A549 treated with GW870086 at 1 μM for 4 hours (cell line): ENCODE data around the gene ADAP2. TPM values are rescaled to one million over a fixed set of nuclear protein-coding genes. Genes with fewer than 3 reads are reported as not detected.

Experiments used
- total RNA-seq: library from RNA; stranded (reverse); fragments of 200-300 nt; extraction: Qiagen RNA extraction; gene quantifications from 5 replicates; pipeline ENCODE4 v1.2.3, GENCODE V29; 2022; ENCODE audit warnings: low read depth

The ADAP2 gene
- 2.6 to 3.7 TPM (median 3.2 TPM) in 5 replicates for total RNA-seq

GRCh38 chr17:30921544-30922196 lies at the start of gene ADAP2:
Gene ADAP2, plus strand, starts transcription at chr17:30921945. Its CDS starts 70 bp downstream, at chr17:30922015.

DNA sequence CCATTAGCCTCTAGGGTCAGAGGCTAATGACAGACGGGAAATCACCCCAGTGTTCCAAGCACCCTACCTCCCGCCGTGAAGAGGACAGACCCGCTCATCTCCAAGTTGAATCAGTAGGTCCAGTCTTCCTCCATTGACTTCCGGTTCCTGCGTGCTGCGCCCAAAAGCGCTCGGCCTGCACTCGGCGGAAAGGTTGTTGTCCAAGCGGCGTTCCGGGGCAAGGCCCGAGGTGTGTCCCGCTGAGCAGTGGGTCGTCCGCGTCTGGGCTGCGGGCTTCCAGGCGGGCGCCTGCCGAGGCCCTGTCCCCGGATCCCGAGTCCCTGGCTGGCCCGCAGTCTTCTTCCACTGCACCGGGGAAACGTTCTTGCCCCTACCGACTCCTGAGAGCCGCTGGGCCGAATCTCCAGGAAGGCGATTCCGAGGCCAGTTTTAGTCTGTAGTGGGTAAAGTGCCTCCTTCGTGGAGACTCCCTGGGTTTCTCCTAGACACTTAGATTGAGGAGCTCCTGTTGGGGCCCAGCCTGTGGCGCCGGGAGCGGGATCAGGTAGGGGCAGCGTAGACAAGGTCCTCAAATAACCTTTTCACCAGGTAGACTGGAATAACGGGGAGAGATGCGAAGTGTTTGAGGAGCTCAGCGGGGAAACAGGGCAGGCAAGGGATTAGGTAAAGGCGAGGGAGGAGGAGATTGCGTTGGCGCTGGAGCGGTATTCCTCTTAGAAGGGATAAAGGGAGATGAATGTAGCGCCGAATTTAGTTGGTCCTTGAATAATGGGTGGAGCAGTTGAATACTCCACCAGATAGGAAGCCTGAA lies 15.4 kb upstream of the ADAP2 start, which contains the start of gene TEFM:
Gene TEFM (minus strand): TSS at position 138 of the 811 bp plus-strand sequence. CDS start 40 bp downstream, at position 98.

GRCh38 chr17:30970831-30971567 lies 49.3 kb downstream of the ADAP2 start, which contains the start of gene RNF135:
Gene RNF135, plus strand, starts transcription at chr17:30971039. Its CDS starts 35 bp downstream, at chr17:30971074.

Other genes with a start within 250 kb of the ADAP2 start
- gene CRLF3, start 97.3 kb upstream of the ADAP2 start, total RNA-seq = 11.1 to 16.7 TPM (median 15.7 TPM) in 5 replicates
- 3.0 to 4.8 TPM (median 4.3 TPM) in 5 replicates for gene ATAD5, start 90.0 kb upstream of the ADAP2 start, total RNA-seq
- gene TEFM, start 15.7 kb upstream of the ADAP2 start, total RNA-seq = 19.1 to 30.5 TPM (median 21.3 TPM) in 5 replicates
- gene RNF135, start 49.1 kb downstream of the ADAP2 start, total RNA-seq = 22.6 to 26.1 TPM (median 24.5 TPM) in 5 replicates
- 13.7 to 20.8 TPM (median 18.7 TPM) in 5 replicates for gene NF1, start 173.0 kb downstream of the ADAP2 start, total RNA-seq